Measurements from ENCODE around the gene FAM50A. TPM values are rescaled to one million over a fixed set of nuclear protein-coding genes. Genes with fewer than 3 reads are reported as not detected.

The FAM50A gene
- total RNA-seq, 1 experiment from 2014 or later, result 75.9 TPM

DNA sequence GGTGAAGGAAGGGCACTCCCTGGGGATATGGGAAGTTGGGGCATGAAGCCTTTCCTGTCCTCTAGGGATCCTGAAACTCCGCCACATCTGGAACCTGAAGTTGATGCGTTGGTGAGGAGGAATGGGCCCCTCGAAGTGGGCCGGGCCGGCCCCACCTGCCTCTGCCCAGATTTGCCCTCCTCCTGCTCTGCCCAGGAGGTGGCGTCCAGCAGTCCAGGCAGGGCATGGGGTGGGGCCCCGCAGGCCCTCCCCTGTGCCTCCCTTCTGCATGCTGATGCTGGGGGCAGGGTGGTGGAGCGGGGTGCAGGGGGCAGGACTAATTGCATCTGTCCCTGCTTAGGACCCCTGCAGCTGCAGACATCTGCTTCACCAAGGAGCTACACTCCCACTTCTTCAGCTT, 30.8 kb upstream of the FAM50A start:
- no peaks in the 10 kb centered on the region for H3K27me3 Mint-ChIP-seq (ENCODE audit: insufficient read depth, unreplicated experiment)
- H3K9me3 Mint-ChIP-seq (ENCODE audit: unreplicated experiment), result no peaks in the 10 kb centered on the region
- no TSS peak for BruUV-seq (replicated peaks)
- CTCF ChIA-PET, result no interaction called here
- POLR2A ChIA-PET, result no interaction called here
- no peak overlapping the region for H3K27ac Mint-ChIP-seq (ENCODE audit: unreplicated experiment)
- H3K36me3 Mint-ChIP-seq (ENCODE audit: insufficient read depth, unreplicated experiment), result peaks cover 5% of the 10 kb centered on the region
- H3K9me3 ChIP-seq, result no peaks in the 10 kb centered on the region
- no peaks in the 10 kb centered on the region for H3K27me3 ChIP-seq (replicated peaks; ENCODE audit: control insufficient read depth, insufficient read depth, low read length)
- no peak for DNase-seq
- H3K36me3 ChIP-seq (ENCODE audit: control insufficient read depth, insufficient read depth, low read length), result no peaks in the 10 kb centered on the region
- no peak overlapping the region for H3K4me3 Mint-ChIP-seq (ENCODE audit: unreplicated experiment)
- intact Hi-C loops (cut with micrococcal nuclease; ENCODE audit: unreplicated experiment), result no loop called here
- peaks cover 5% of the 10 kb centered on the region; the same call in 1 of the 2 replicates for H3K4me1 ChIP-seq
- H3K4me1 Mint-ChIP-seq (ENCODE audit: low read depth, unreplicated experiment), result peaks cover 7% of the 10 kb centered on the region
- TF ChIP-seq, protein P1, sequence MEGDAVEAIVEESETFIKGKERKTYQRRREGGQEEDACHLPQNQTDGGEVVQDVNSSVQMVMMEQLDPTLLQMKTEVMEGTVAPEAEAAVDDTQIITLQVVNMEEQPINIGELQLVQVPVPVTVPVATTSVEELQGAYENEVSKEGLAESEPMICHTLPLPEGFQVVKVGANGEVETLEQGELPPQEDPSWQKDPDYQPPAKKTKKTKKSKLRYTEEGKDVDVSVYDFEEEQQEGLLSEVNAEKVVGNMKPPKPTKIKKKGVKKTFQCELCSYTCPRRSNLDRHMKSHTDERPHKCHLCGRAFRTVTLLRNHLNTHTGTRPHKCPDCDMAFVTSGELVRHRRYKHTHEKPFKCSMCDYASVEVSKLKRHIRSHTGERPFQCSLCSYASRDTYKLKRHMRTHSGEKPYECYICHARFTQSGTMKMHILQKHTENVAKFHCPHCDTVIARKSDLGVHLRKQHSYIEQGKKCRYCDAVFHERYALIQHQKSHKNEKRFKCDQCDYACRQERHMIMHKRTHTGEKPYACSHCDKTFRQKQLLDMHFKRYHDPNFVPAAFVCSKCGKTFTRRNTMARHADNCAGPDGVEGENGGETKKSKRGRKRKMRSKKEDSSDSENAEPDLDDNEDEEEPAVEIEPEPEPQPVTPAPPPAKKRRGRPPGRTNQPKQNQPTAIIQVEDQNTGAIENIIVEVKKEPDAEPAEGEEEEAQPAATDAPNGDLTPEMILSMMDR (IDR thresholded peaks at IDR 0.05; ENCODE audit: insufficient read depth in 1 of 2, low read depth in 1 of 2, low read length in 1 of 2, severe bottlenecking in 1 of 2, unreplicated experiment in 1 of 2), result no peak
- no peak overlapping the region for H3K4me3 ChIP-seq (ENCODE audit: low read depth, low read length)

- Histone ChIP-seq H3K4me3 (ENCODE audit: low read depth, low read length) (no peak overlapping the region), H3K36me3 (ENCODE audit: control insufficient read depth, insufficient read depth, low read length) (no peaks in the 10 kb centered on the region), H3K27me3 (replicated peaks; ENCODE audit: control insufficient read depth, insufficient read depth, low read length) (no peaks in the 10 kb centered on the region), H3K9me3 (no peaks in the 10 kb centered on the region), H3K4me1 (no peaks in the 10 kb centered on the region)
- H3K9me3 Mint-ChIP-seq (ENCODE audit: unreplicated experiment), result no peaks in the 10 kb centered on the region
- TF ChIP-seq, protein P1 (IDR thresholded peaks at IDR 0.05; ENCODE audit: insufficient read depth in 1 of 2, low read depth in 1 of 2, low read length in 1 of 2, severe bottlenecking in 1 of 2, unreplicated experiment in 1 of 2), result no peak
- H3K27me3 Mint-ChIP-seq (ENCODE audit: insufficient read depth, unreplicated experiment), result no peaks in the 10 kb centered on the region
- no peak overlapping the region for H3K27ac Mint-ChIP-seq (ENCODE audit: unreplicated experiment)
- BruUV-seq (replicated peaks), result no TSS peak
- no peak for DNase-seq
- POLR2A ChIA-PET, result no interaction called here
- CTCF ChIA-PET, result no interaction called here
- H3K4me1 Mint-ChIP-seq (ENCODE audit: low read depth, unreplicated experiment), result no peaks in the 10 kb centered on the region
- no peak overlapping the region for H3K4me3 Mint-ChIP-seq (ENCODE audit: unreplicated experiment)
- intact Hi-C loops (cut with micrococcal nuclease; ENCODE audit: unreplicated experiment), result no loop called here
- no peaks in the 10 kb centered on the region for H3K36me3 Mint-ChIP-seq (ENCODE audit: insufficient read depth, unreplicated experiment)
Measured at GRCh38 chrX:154417157-154417556, 26.8 kb upstream of the FAM50A start.

DNA sequence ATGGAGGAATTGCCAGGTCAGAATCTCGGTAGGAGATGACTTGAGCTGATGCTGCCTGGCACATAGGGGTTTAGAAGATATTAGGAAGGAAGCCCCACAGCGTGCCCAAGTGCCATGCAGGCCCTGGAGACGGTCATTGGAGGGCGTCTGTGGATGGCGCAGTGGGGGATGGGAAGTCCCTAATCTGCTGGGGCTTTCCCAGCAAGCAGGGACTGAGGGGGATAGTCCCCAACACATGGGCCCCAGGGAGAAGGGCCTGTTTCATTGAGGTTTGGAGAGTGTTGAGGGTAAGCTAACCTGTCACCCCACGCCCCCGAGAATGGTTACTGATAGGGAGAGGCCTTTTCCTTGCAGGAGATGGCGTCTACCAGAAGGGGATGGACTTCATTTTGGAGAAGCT, 24.8 kb upstream of the FAM50A start:
- Mint-ChIP-seq H3K27me3 (ENCODE audit: insufficient read depth, unreplicated experiment) (no peaks in the 10 kb centered on the region), H3K9me3 (ENCODE audit: unreplicated experiment) (no peaks in the 10 kb centered on the region), H3K36me3 (ENCODE audit: insufficient read depth, unreplicated experiment) (no peaks in the 10 kb centered on the region), H3K4me1 (ENCODE audit: low read depth, unreplicated experiment) (no peaks in the 10 kb centered on the region), H3K27ac (ENCODE audit: unreplicated experiment) (no peak overlapping the region), H3K4me3 (ENCODE audit: unreplicated experiment) (no peak overlapping the region)
- no peak for DNase-seq
- intact Hi-C loops (cut with micrococcal nuclease; ENCODE audit: unreplicated experiment), result no loop called here
- no peaks in the 10 kb centered on the region for H3K36me3 ChIP-seq (ENCODE audit: control insufficient read depth, insufficient read depth, low read length)
- no peak overlapping the region for H3K4me3 ChIP-seq (ENCODE audit: low read depth, low read length)
- H3K27me3 ChIP-seq (replicated peaks; ENCODE audit: control insufficient read depth, insufficient read depth, low read length), result no peaks in the 10 kb centered on the region
- TF ChIP-seq, protein P1 (IDR thresholded peaks at IDR 0.05; ENCODE audit: insufficient read depth in 1 of 2, low read depth in 1 of 2, low read length in 1 of 2, severe bottlenecking in 1 of 2, unreplicated experiment in 1 of 2), result no peak
- no TSS peak for BruUV-seq (replicated peaks)
- CTCF ChIA-PET, result no interaction called here
- POLR2A ChIA-PET, result no interaction called here
- no peaks in the 10 kb centered on the region for H3K9me3 ChIP-seq
- H3K4me1 ChIP-seq, result no peaks in the 10 kb centered on the region

All from Caco-2 (cell line).